ENCODE data around the gene SETD4.
"Not testable (repeated sequence)": the region's sequence is repeated elsewhere in the genome, so short reads cannot be mapped to it uniquely, and the experiment has no call there.

The SETD4 gene

GRCh38 chr21:36060159-36060921 lies at the start of gene SETD4:
SETD4 (minus strand) TSS chr21:36060526; CDS start chr21:36058888, 1,638 bp downstream.
- DNase-seq (ENCODE audit: low read depth in 2 of 2, low spot score in 1 of 2) = peak; percentile 83 to 87

GRCh38 chr21:36109868-36110267 lies 49.5 kb upstream of the SETD4 start:
- no peak for DNase-seq (ENCODE audit: low read depth in 2 of 2, low spot score in 1 of 2)

GRCh38 chr21:36105327-36105842 lies 45.1 kb upstream of the SETD4 start:
- DNase-seq (ENCODE audit: low read depth in 2 of 2, low spot score in 1 of 2) = no peak

GRCh38 chr21:36104317-36105300 lies 44.3 kb upstream of the SETD4 start:
- DNase-seq (ENCODE audit: low read depth in 2 of 2, low spot score in 1 of 2) = peak; percentile 22 to 45

- no peak for DNase-seq (ENCODE audit: low read depth in 2 of 2, low spot score in 1 of 2)
These were observed 43.1 kb upstream of the SETD4 start for GRCh38 chr21:36103434-36103833.

- DNase-seq (ENCODE audit: low read depth in 2 of 2, low spot score in 1 of 2) = no peak
These were observed 40.8 kb upstream of the SETD4 start for GRCh38 chr21:36100971-36101641.

GRCh38 chr21:36099695-36100211 lies 39.4 kb upstream of the SETD4 start:
- not testable (repeated sequence) for DNase-seq (ENCODE audit: low read depth in 2 of 2, low spot score in 1 of 2)

- DNase-seq (ENCODE audit: low read depth in 2 of 2, low spot score in 1 of 2) = no peak
These were observed 38.7 kb upstream of the SETD4 start for GRCh38 chr21:36099000-36099399.

- no peak for DNase-seq (ENCODE audit: low read depth in 2 of 2, low spot score in 1 of 2)
These were observed 37.8 kb upstream of the SETD4 start for GRCh38 chr21:36098182-36098532.

GRCh38 chr21:36097427-36098181 lies 37.3 kb upstream of the SETD4 start:
- DNase-seq (ENCODE audit: low read depth in 2 of 2, low spot score in 1 of 2) = no peak

GRCh38 chr21:36096398-36097290 lies 36.3 kb upstream of the SETD4 start:
- DNase-seq (ENCODE audit: low read depth in 2 of 2, low spot score in 1 of 2) = no peak

GRCh38 chr21:36093512-36093911 lies 33.2 kb upstream of the SETD4 start:
- no peak for DNase-seq (ENCODE audit: low read depth in 2 of 2, low spot score in 1 of 2)

GRCh38 chr21:36092681-36093080 lies 32.4 kb upstream of the SETD4 start:
- no peak for DNase-seq (ENCODE audit: low read depth in 2 of 2, low spot score in 1 of 2)

GRCh38 chr21:36089946-36090345 lies 29.6 kb upstream of the SETD4 start:
- DNase-seq (ENCODE audit: low read depth in 2 of 2, low spot score in 1 of 2) = no peak

GRCh38 chr21:36087362-36088138 lies 27.2 kb upstream of the SETD4 start:
- no peak for DNase-seq (ENCODE audit: low read depth in 2 of 2, low spot score in 1 of 2)

GRCh38 chr21:36082237-36082664 lies 21.9 kb upstream of the SETD4 start:
- no peak for DNase-seq (ENCODE audit: low read depth in 2 of 2, low spot score in 1 of 2)

- no peak for DNase-seq (ENCODE audit: low read depth in 2 of 2, low spot score in 1 of 2)
These were observed 20.1 kb upstream of the SETD4 start for GRCh38 chr21:36080386-36080785.

GRCh38 chr21:36079671-36080070 lies 19.3 kb upstream of the SETD4 start:
- DNase-seq (ENCODE audit: low read depth in 2 of 2, low spot score in 1 of 2) = no peak

Measured in stimulated activated CD8-positive, alpha-beta memory T cell treated with anti-CD3 and anti-CD28 coated beads, Interleukin-4, amount 100 ng/mL, for 1 hour (primary cell).